Keratinocyte (primary cell): ENCODE measurements around the gene SGSM1. TPM values are rescaled to one million over a fixed set of nuclear protein-coding genes. Genes with fewer than 3 reads are reported as not detected.

Experiments
- DNase-seq: peaks from one replicate; pipeline ENCODE4 v3.0.0-alpha.2; 2011; ENCODE audit warnings: low read depth, missing footprints, low spot score
- FAIRE-seq: peaks from 2 replicates; lab custom pipeline; 2011; peaks lifted over from hg19 to GRCh38; lab: Jason Lieb, UNC
- H2AFZ ChIP-seq: 2 replicates; pipeline ENCODE4 v1.6.0; 2012; ENCODE audit warnings: low read length, control low read depth, inconsistent platforms; ENCODE audit not compliant: control insufficient read depth
- H3K27ac ChIP-seq: 2 replicates; pipeline ENCODE4 v1.5.1; 2011; ENCODE audit warnings: low read length; ENCODE audit not compliant: control insufficient read depth, insufficient read depth
- H3K27me3 ChIP-seq: 3 replicates; pipeline ENCODE4 v1.6.0; 2011; ENCODE audit warnings: low read length; ENCODE audit not compliant: control insufficient read depth, insufficient read depth; ENCODE audit errors: extremely low read depth
- H3K36me3 ChIP-seq, 2 experiments: 2 replicates in 1 of 2; 3 replicates in 1 of 2; pipeline ENCODE4 v1.5.1; 2011; ENCODE audit warnings: low read length in 2 of 2, mild to moderate bottlenecking in 1 of 2; ENCODE audit not compliant: control insufficient read depth in 2 of 2, insufficient read depth in 2 of 2; ENCODE audit errors: extremely low read depth in 1 of 2
- H3K4me1 ChIP-seq: 3 replicates; pipeline ENCODE4 v1.5.1; 2011; ENCODE audit warnings: low read length; ENCODE audit not compliant: control insufficient read depth, insufficient read depth; ENCODE audit errors: extremely low read depth
- H3K4me2 ChIP-seq: 3 replicates; pipeline ENCODE4 v1.6.0; 2011; ENCODE audit warnings: low read depth, low read length; ENCODE audit not compliant: control insufficient read depth, insufficient read depth; ENCODE audit errors: extremely low read depth
- H3K4me3 ChIP-seq, 3 experiments: fragments of 200-600 bp in 1 of 3; sonication (generic) in 1 of 3; 2 replicates in 2 of 3; 3 replicates in 1 of 3; pipeline ENCODE4 v1.5.1; 2011 to 2016; ENCODE audit warnings: low read length in 3 of 3, mild to moderate bottlenecking in 3 of 3, control low read depth in 2 of 3, inconsistent platforms in 1 of 3, low read depth in 1 of 3, mixed read lengths in 1 of 3, mixed run types in 1 of 3, moderate library complexity in 1 of 3; ENCODE audit not compliant: control insufficient read depth in 2 of 3, insufficient read depth in 2 of 3; ENCODE audit errors: extremely low read depth in 1 of 3
- H3K79me2 ChIP-seq: 2 replicates; pipeline ENCODE4 v1.6.0; 2012; ENCODE audit warnings: low read length; ENCODE audit not compliant: control insufficient read depth, insufficient read depth
- H3K9ac ChIP-seq: 3 replicates; pipeline ENCODE4 v1.6.0; 2011; ENCODE audit warnings: low read length; ENCODE audit not compliant: control insufficient read depth, insufficient read depth; ENCODE audit errors: extremely low read depth
- H3K9me1 ChIP-seq: 3 replicates; pipeline ENCODE4 v1.6.0; 2011; ENCODE audit warnings: low read length; ENCODE audit not compliant: control insufficient read depth, insufficient read depth; ENCODE audit errors: extremely low read depth
- H3K9me3 ChIP-seq: 2 replicates; pipeline ENCODE4 v1.5.1; 2012; ENCODE audit warnings: low read depth, low read length; ENCODE audit not compliant: control insufficient read depth
- H4K20me1 ChIP-seq: 3 replicates; pipeline ENCODE4 v1.6.0; 2011; ENCODE audit warnings: low read length; ENCODE audit not compliant: control insufficient read depth, insufficient read depth; ENCODE audit errors: extremely low read depth
- CTCF ChIP-seq, 3 experiments: IDR thresholded peaks in 1 of 3; conservative IDR thresholded peaks in 1 of 3; optimal IDR thresholded peaks in 1 of 3; 2 replicates in 2 of 3; 3 replicates in 1 of 3; pipeline versions ENCODE3 to v1.5.1; 2011; ENCODE audit warnings: low read length in 3 of 3, mild to moderate bottlenecking in 3 of 3, moderate library complexity in 2 of 3, control low read depth in 1 of 3, inconsistent platforms in 1 of 3; ENCODE audit not compliant: insufficient read depth in 2 of 3; ENCODE audit errors: extremely low read depth in 1 of 3
- EZH2 ChIP-seq: IDR thresholded peaks from one replicate; pipeline ENCODE4 v1.6.1; 2012; ENCODE audit warnings: inconsistent platforms, mild to moderate bottlenecking, low read length, moderate library complexity
- dilution Hi-C: fragments of 300-500 bp; cut with MboI; formaldehyde crosslinking; loops from one replicate; pipeline ENCODE4 v1.7.0; 2020; ENCODE audit warnings: low sequenced_read_pairs; ENCODE audit not compliant: extremely low pct_ligation_motif_present
- polyA plus RNA-seq, 5 experiments: library from polyadenylated mRNA; depleted of rRNA in 3 of 5; stranded (reverse) in 3 of 5; stranded (forward) in 1 of 5; unstranded in 1 of 5; fragments of >200 nt; gene quantifications; 1 replicate in 1 of 5; 2 replicates in 3 of 5; 3 replicates in 1 of 5; pipeline versions ENCODE4 v1.2.1 to v1.2.3, GENCODE V29; 2011 to 2012; ENCODE audit warnings: missing spikeins in 2 of 5, low read depth in 1 of 5, low replicate concordance in 1 of 5

The SGSM1 gene
- polyA plus RNA-seq, 1 donor (not counting 4 experiments of a cell fraction or from before 2014, with no cell fraction given) = not detected

- Histone ChIP-seq H3K9me1 (no peaks in the 10 kb centered on the region), H3K9me3 (no peaks in the 10 kb centered on the region), H3K4me2 (no peak overlapping the region), H3K27me3 (no peaks in the 10 kb centered on the region), H3K4me3 (no peak overlapping the region), H3K79me2 (no peaks in the 10 kb centered on the region), H3K4me1 (no peaks in the 10 kb centered on the region), H3K9ac (no peak overlapping the region), H4K20me1 (no peaks in the 10 kb centered on the region), H3K36me3 (no peaks in the 10 kb centered on the region), H2AFZ (no peak overlapping the region), H3K27ac (no peak overlapping the region)
- TF ChIP-seq EZH2 (no peak), CTCF (optimal IDR thresholded peaks at IDR 0.05 in 1 of 3, IDR thresholded peaks at IDR 0.05 in 1 of 3, conservative IDR thresholded peaks at IDR 0.05 in 1 of 3; ENCODE audit: extremely low read depth in 1 of 3, insufficient read depth in 2 of 3, low read length in 3 of 3) (no peak)
- no peak for DNase-seq
- dilution Hi-C loops = no loop called here
- no peak for FAIRE-seq
Measured at GRCh38 chr22:24789516-24789915, 16.5 kb upstream of the SGSM1 start.

DNA sequence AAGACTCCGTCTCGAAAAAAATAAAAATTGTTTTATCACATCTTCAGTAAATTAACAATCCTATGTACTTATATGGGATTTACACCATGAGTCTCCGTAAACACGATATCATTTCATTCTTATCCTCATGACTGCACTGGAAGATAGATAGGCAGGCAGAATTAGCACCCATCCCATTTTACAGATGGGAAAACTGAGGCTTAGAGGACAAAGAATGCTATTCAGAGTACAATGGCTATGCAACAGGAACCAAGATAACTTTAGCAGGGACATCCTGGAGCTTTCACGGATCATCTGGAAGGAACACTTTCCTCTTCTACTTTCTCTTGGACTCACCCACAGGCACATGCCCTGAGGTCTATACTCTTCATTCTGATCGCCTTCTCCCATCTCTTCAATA lies 14.6 kb upstream of the SGSM1 start:
- TF ChIP-seq EZH2 (no peak), CTCF (optimal IDR thresholded peaks at IDR 0.05 in 1 of 3, IDR thresholded peaks at IDR 0.05 in 1 of 3, conservative IDR thresholded peaks at IDR 0.05 in 1 of 3; ENCODE audit: extremely low read depth in 1 of 3, insufficient read depth in 2 of 3, low read length in 3 of 3) (no peak)
- no peaks in the 10 kb centered on the region for H3K79me2 ChIP-seq
- H4K20me1 ChIP-seq = no peaks in the 10 kb centered on the region
- no peak overlapping the region for H3K4me2 ChIP-seq
- no peak overlapping the region for H3K9ac ChIP-seq
- H3K27me3 ChIP-seq = no peaks in the 10 kb centered on the region
- H3K4me3 ChIP-seq = no peak overlapping the region
- H2AFZ ChIP-seq = no peak overlapping the region
- H3K9me1 ChIP-seq = no peaks in the 10 kb centered on the region
- DNase-seq = no peak
- no peak overlapping the region for H3K27ac ChIP-seq
- H3K9me3 ChIP-seq = no peaks in the 10 kb centered on the region
- no peak for FAIRE-seq
- dilution Hi-C loops = no loop called here
- H3K4me1 ChIP-seq = no peaks in the 10 kb centered on the region
- H3K36me3 ChIP-seq = no peaks in the 10 kb centered on the region
